Glomerular visceral epithelial cell (primary cell): Measurements from ENCODE around the gene KIAA1549.

Experiments used
- DNase-seq: peaks from one replicate; pipeline ENCODE4 v3.0.0-alpha.2; 2016; ENCODE audit errors: extremely low spot score

Gene KIAA1549

GRCh38 chr7:138907201-138907847, 73.9 kb downstream of the KIAA1549 start:
- DNase-seq: no peak

- DNase-seq: no peak
Measured at GRCh38 chr7:138903859-138904435, 77.2 kb downstream of the KIAA1549 start.

- no peak for DNase-seq
Measured at GRCh38 chr7:138903186-138903820, 77.9 kb downstream of the KIAA1549 start.

- DNase-seq: no peak
Measured at GRCh38 chr7:138902161-138902560, 79.0 kb downstream of the KIAA1549 start.

GRCh38 chr7:138900035-138900828, 81.0 kb downstream of the KIAA1549 start:
- DNase-seq: peak; percentile 21

- no peak for DNase-seq
Measured at GRCh38 chr7:138898802-138899201, 82.4 kb downstream of the KIAA1549 start.

GRCh38 chr7:138898255-138898654, 82.9 kb downstream of the KIAA1549 start:
- no peak for DNase-seq

- DNase-seq: no peak
Measured at GRCh38 chr7:138895679-138896078, 85.5 kb downstream of the KIAA1549 start.

- DNase-seq: no peak
Measured at GRCh38 chr7:138893258-138893657, 87.9 kb downstream of the KIAA1549 start.

GRCh38 chr7:138892812-138893211, 88.4 kb downstream of the KIAA1549 start:
- DNase-seq: no peak

GRCh38 chr7:138892006-138892630, 89.1 kb downstream of the KIAA1549 start:
- DNase-seq: no peak

GRCh38 chr7:138891446-138891810, 89.8 kb downstream of the KIAA1549 start:
- no peak for DNase-seq

- peak; percentile 74 for DNase-seq
Measured at GRCh38 chr7:138890499-138891445, 90.4 kb downstream of the KIAA1549 start.

GRCh38 chr7:138889582-138890498, 91.3 kb downstream of the KIAA1549 start:
- DNase-seq: no peak

- no peak for DNase-seq
Measured at GRCh38 chr7:138887872-138888656, 93.1 kb downstream of the KIAA1549 start.

GRCh38 chr7:138887085-138887710, 94.0 kb downstream of the KIAA1549 start:
- no peak for DNase-seq

- peak; percentile 74 for DNase-seq
Measured at GRCh38 chr7:138886501-138886917, 94.7 kb downstream of the KIAA1549 start.

GRCh38 chr7:138885383-138886147, 95.6 kb downstream of the KIAA1549 start:
- no peak for DNase-seq
